WTC11 (cell line): ENCODE data around the gene PRKCE. TPM values are rescaled to one million over a fixed set of nuclear protein-coding genes. Genes with fewer than 3 reads are reported as not detected.

Experiments used
- ATAC-seq: fragments of 200-7000 bp; cut with Tn5 transposase; 2 replicates; pipeline ENCODE4 v1.10.0; 2021; ENCODE audit warnings: mild to moderate bottlenecking, moderate library complexity
- CTCF ChIA-PET: fragments of 300-600 bp; sonication (Branson Sonifier 250); formaldehyde crosslinking; loops from one replicate; lab custom pipeline; 2021; ENCODE audit warnings: antibody characterized with exemption; lab: Charles Lee
- POLR2A ChIA-PET: fragments of 350-600 bp; sonication (Branson Sonifier 250); formaldehyde crosslinking; loops from one replicate; lab custom pipeline; 2021; ENCODE audit warnings: antibody characterized with exemption; lab: Charles Lee
- DNase-seq: peaks from one replicate; pipeline ENCODE4 v3.0.0; 2021; ENCODE audit warnings: low spot score
- H3K27ac Mint-ChIP-seq: 2 replicates; pipeline ENCODE4 v1.8.0; 2021; ENCODE audit warnings: mixed read lengths
- H3K27me3 Mint-ChIP-seq: 2 replicates; pipeline ENCODE4 v1.8.0; 2021; ENCODE audit warnings: low read depth, mild to moderate bottlenecking, moderate library complexity, mixed read lengths
- H3K36me3 Mint-ChIP-seq: 2 replicates; pipeline ENCODE4 v1.8.0; 2021; ENCODE audit warnings: mixed read lengths
- H3K4me1 Mint-ChIP-seq: 2 replicates; pipeline ENCODE4 v1.8.0; 2022; ENCODE audit warnings: mixed read lengths
- H3K4me3 Mint-ChIP-seq: 2 replicates; pipeline ENCODE4 v1.8.0; 2021; ENCODE audit warnings: mild to moderate bottlenecking, moderate library complexity, mixed read lengths
- H3K9me3 Mint-ChIP-seq: 2 replicates; pipeline ENCODE4 v1.8.0; 2021; ENCODE audit warnings: mixed read lengths
- CREM ChIP-seq: sonication (generic); formaldehyde crosslinking; IDR thresholded peaks from 2 replicates; pipeline ENCODE4 v1.8.1; 2022; ENCODE audit warnings: mild to moderate bottlenecking, missing genetic modification reagents, moderate library complexity
- FOXP1 ChIP-seq: sonication (generic); formaldehyde crosslinking; IDR thresholded peaks from 2 replicates; pipeline ENCODE4 v1.8.0; 2022; ENCODE audit warnings: missing genetic modification reagents, mild to moderate bottlenecking, moderate library complexity, borderline replicate concordance
- JAZF1 ChIP-seq: fragments of 250-450 bp; sonication (Bioruptor Pico); IDR thresholded peaks from 2 replicates; pipeline ENCODE4 v1.9.0; 2021; ENCODE audit warnings: moderate library complexity, mild to moderate bottlenecking, inconsistent platforms
- MXD4 ChIP-seq: fragments of 250-450 bp; sonication (Bioruptor Pico); IDR thresholded peaks from 2 replicates; pipeline ENCODE4 v1.8.0; 2021; ENCODE audit warnings: mild to moderate bottlenecking, moderate library complexity, borderline replicate concordance
- NFATC4 ChIP-seq: fragments of 250-450 bp; sonication (Bioruptor Pico); IDR thresholded peaks from 2 replicates; pipeline ENCODE4 v1.9.0; 2021; ENCODE audit warnings: mild to moderate bottlenecking
- NFE2L1 ChIP-seq: sonication (generic); formaldehyde crosslinking; IDR thresholded peaks from 2 replicates; pipeline ENCODE4 v1.8.1; 2023; ENCODE audit warnings: missing genetic modification reagents
- PRRX2 ChIP-seq: fragments of 250-450 bp; sonication (Bioruptor Pico); IDR thresholded peaks from 2 replicates; pipeline ENCODE4 v1.8.0; 2021; ENCODE audit warnings: mild to moderate bottlenecking
- RELA ChIP-seq: sonication (generic); formaldehyde crosslinking; IDR thresholded peaks from 2 replicates; pipeline ENCODE4 v1.8.1; 2022; ENCODE audit warnings: missing genetic modification reagents, mild to moderate bottlenecking, borderline replicate concordance
- SMAD4 ChIP-seq: sonication (generic); formaldehyde crosslinking; IDR thresholded peaks from 2 replicates; pipeline ENCODE4 v1.8.0; 2022; ENCODE audit warnings: mild to moderate bottlenecking, missing genetic modification reagents
- SOX15 ChIP-seq: fragments of 250-450 bp; sonication (Bioruptor Pico); IDR thresholded peaks from 2 replicates; pipeline ENCODE4 v1.9.0; 2021; ENCODE audit warnings: mild to moderate bottlenecking
- ZNF263 ChIP-seq: sonication (generic); formaldehyde crosslinking; IDR thresholded peaks from 2 replicates; pipeline ENCODE4 v1.8.1; 2022; ENCODE audit warnings: low read depth, mild to moderate bottlenecking, moderate library complexity, missing genetic modification reagents
- total RNA-seq: library from RNA; stranded (reverse); gene quantifications from 3 replicates; pipeline ENCODE4 v1.2.3, GENCODE V29; 2021
- TF ChIP-seq, protein P1 (sequence below): fragments of 250-450 bp; sonication (Bioruptor Pico); conservative IDR thresholded peaks from 2 replicates; pipeline ENCODE4 v1.9.0; 2021; ENCODE audit warnings: mild to moderate bottlenecking
- TF ChIP-seq, protein P2 (sequence below): sonication (generic); formaldehyde crosslinking; conservative IDR thresholded peaks from 2 replicates; pipeline ENCODE4 v1.8.1; 2023; ENCODE audit warnings: mild to moderate bottlenecking, low read depth, missing genetic modification reagents, moderate library complexity
- TF ChIP-seq, protein P3 (sequence below): sonication (generic); formaldehyde crosslinking; IDR thresholded peaks from 2 replicates; pipeline ENCODE4 v1.8.1; 2023; ENCODE audit warnings: mild to moderate bottlenecking, missing genetic modification reagents
- TF ChIP-seq, protein P4 (sequence below): fragments of 250-450 bp; sonication (Bioruptor Pico); IDR thresholded peaks from 2 replicates; pipeline ENCODE4 v1.9.0; 2021; ENCODE audit warnings: moderate library complexity, mild to moderate bottlenecking, inconsistent platforms, borderline replicate concordance
- TF ChIP-seq, protein P5 (sequence below): fragments of 250-450 bp; sonication (Bioruptor Pico); IDR thresholded peaks from 2 replicates; pipeline ENCODE4 v2.1.2; 2022; ENCODE audit warnings: mild to moderate bottlenecking, moderate library complexity
- TF ChIP-seq, protein P6 (sequence below): sonication (generic); formaldehyde crosslinking; IDR thresholded peaks from 2 replicates; pipeline ENCODE4 v1.8.0; 2023; ENCODE audit warnings: missing genetic modification reagents, mild to moderate bottlenecking, borderline replicate concordance
- TF ChIP-seq, protein P7 (sequence below): sonication (generic); formaldehyde crosslinking; IDR thresholded peaks from 2 replicates; pipeline ENCODE4 v1.8.1; 2022; ENCODE audit warnings: low read depth, mild to moderate bottlenecking, moderate library complexity, missing genetic modification reagents, borderline replicate concordance
- TF ChIP-seq, protein P8 (sequence below): sonication (generic); formaldehyde crosslinking; IDR thresholded peaks from 2 replicates; pipeline ENCODE4 v1.8.0; 2023; ENCODE audit warnings: missing genetic modification reagents

PRKCE gene
- total RNA-seq, 1 experiment from 2014 or later: 5.8 TPM

DNA sequence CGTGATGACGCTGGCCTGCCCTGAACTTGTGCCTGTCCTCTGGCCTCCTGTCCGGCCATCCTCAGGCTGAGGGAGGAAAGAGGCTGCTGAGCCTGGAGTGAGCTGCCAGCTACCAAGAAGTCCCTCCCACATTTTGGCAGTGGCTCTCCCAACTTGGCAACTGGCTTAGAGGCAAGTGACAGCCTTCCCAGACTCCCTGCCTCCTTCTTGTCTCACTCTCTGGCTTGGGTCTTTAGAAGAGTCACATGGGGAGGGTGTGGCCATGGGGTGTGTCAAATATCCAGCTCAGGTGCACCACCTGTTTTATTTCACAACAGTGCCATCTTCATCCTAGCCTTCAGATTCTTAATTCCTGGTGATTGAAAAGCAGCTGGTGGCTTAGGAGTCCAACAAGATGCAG, 222.9 kb downstream of the PRKCE start (continued):
- no peak for TF ChIP-seq RELA
- TF ChIP-seq, protein P1, sequence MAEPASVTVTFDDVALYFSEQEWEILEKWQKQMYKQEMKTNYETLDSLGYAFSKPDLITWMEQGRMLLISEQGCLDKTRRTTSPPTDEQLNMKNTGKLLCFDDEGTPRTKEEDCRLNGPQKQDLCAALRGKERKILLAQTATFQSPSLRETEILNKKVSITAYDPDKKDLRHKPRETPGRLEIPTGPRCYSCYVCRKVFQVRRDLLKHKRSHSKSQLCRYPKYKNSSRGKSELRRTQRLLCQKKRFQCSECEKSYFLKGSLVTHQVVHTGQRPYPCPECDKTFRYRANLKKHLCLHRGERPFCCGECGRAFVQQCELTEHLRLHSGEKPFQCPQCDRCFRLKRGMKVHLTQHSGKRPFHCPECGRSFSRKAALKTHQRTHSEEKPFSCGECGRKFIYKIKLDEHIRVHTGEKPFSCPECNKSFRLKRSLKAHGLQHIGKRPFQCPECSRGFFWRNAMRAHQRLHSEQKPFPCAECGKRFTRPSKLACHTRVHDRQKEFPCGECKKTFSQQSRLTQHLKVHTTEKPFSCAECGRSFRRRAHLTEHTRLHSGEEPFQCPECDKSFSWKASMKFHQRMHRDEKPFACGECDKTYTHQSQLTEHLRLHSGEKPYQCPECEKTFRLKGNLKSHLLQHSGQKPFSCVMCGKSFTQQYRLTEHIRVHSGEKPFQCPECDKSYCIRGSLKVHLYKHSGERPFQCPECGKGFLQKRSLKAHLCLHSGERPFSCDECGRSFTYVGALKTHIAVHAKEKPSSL (CRISPR knock-in tag): no peak
- TF ChIP-seq NFATC4 (CRISPR knock-in tag): no peak
- TF ChIP-seq MXD4 (CRISPR knock-in tag): no peak
- TF ChIP-seq PRRX2 (CRISPR knock-in tag): no peak
- no peak for TF ChIP-seq NFE2L1 (CRISPR knock-in tag)
- TF ChIP-seq, protein P2, sequence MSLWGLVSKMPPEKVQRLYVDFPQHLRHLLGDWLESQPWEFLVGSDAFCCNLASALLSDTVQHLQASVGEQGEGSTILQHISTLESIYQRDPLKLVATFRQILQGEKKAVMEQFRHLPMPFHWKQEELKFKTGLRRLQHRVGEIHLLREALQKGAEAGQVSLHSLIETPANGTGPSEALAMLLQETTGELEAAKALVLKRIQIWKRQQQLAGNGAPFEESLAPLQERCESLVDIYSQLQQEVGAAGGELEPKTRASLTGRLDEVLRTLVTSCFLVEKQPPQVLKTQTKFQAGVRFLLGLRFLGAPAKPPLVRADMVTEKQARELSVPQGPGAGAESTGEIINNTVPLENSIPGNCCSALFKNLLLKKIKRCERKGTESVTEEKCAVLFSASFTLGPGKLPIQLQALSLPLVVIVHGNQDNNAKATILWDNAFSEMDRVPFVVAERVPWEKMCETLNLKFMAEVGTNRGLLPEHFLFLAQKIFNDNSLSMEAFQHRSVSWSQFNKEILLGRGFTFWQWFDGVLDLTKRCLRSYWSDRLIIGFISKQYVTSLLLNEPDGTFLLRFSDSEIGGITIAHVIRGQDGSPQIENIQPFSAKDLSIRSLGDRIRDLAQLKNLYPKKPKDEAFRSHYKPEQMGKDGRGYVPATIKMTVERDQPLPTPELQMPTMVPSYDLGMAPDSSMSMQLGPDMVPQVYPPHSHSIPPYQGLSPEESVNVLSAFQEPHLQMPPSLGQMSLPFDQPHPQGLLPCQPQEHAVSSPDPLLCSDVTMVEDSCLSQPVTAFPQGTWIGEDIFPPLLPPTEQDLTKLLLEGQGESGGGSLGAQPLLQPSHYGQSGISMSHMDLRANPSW (CRISPR knock-in tag): no peak
- TF ChIP-seq, protein P3, sequence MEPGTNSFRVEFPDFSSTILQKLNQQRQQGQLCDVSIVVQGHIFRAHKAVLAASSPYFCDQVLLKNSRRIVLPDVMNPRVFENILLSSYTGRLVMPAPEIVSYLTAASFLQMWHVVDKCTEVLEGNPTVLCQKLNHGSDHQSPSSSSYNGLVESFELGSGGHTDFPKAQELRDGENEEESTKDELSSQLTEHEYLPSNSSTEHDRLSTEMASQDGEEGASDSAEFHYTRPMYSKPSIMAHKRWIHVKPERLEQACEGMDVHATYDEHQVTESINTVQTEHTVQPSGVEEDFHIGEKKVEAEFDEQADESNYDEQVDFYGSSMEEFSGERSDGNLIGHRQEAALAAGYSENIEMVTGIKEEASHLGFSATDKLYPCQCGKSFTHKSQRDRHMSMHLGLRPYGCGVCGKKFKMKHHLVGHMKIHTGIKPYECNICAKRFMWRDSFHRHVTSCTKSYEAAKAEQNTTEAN (CRISPR knock-in tag): no peak

DNA sequence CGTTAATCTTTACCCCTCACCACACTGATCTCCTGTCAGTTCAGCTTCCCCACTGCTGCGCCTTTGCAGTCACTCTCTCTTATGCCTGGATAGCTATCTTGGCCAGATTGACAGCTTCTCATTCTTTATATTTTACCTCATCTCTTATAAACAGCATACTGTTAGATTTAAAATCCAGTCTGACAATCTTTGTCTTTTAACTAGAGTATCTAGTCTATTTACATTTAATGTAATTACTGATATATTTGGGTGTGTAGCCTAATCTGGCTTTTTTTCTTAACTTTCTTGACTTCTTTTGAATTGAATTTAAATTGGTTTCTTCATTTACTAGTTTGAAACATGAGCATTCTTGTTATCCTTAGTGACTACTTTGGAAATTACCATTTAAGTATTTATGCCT, 225.1 kb downstream of the PRKCE start:
- Mint-ChIP-seq H3K36me3 (peaks cover 22% of the 10 kb centered on the region), H3K27me3 (no peaks in the 10 kb centered on the region; the same call in 1 of the 2 replicates), H3K9me3 (peaks cover 36% of the 10 kb centered on the region), H3K4me1 (no peaks in the 10 kb centered on the region), H3K27ac (no peak overlapping the region), H3K4me3 (no peak overlapping the region)
- DNase-seq (no peak), ATAC-seq (no peak)
- ChIA-PET CTCF (no interaction called here), POLR2A (no interaction called here)
- TF ChIP-seq SMAD4 (CRISPR knock-in tag) (no peak), ZNF263 (CRISPR knock-in tag) (no peak), SOX15 (CRISPR knock-in tag) (no peak), FOXP1 (CRISPR knock-in tag) (no peak), CREM (CRISPR knock-in tag) (no peak), JAZF1 (CRISPR knock-in tag) (no peak)
- TF ChIP-seq, protein P4, sequence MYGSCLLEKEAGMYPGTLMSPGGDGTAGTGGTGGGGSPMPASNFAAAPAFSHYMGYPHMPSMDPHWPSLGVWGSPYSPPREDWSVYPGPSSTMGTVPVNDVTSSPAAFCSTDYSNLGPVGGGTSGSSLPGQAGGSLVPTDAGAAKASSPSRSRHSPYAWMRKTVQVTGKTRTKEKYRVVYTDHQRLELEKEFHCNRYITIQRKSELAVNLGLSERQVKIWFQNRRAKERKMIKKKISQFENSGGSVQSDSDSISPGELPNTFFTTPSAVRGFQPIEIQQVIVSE: no peak
- TF ChIP-seq, protein P5, sequence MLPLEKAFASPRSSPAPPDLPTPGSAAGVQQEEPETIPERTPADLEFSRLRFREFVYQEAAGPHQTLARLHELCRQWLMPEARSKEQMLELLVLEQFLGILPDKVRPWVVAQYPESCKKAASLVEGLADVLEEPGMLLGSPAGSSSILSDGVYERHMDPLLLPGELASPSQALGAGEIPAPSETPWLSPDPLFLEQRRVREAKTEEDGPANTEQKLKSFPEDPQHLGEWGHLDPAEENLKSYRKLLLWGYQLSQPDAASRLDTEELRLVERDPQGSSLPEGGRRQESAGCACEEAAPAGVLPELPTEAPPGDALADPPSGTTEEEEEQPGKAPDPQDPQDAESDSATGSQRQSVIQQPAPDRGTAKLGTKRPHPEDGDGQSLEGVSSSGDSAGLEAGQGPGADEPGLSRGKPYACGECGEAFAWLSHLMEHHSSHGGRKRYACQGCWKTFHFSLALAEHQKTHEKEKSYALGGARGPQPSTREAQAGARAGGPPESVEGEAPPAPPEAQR (CRISPR knock-in tag): no peak
- TF ChIP-seq, protein P6, sequence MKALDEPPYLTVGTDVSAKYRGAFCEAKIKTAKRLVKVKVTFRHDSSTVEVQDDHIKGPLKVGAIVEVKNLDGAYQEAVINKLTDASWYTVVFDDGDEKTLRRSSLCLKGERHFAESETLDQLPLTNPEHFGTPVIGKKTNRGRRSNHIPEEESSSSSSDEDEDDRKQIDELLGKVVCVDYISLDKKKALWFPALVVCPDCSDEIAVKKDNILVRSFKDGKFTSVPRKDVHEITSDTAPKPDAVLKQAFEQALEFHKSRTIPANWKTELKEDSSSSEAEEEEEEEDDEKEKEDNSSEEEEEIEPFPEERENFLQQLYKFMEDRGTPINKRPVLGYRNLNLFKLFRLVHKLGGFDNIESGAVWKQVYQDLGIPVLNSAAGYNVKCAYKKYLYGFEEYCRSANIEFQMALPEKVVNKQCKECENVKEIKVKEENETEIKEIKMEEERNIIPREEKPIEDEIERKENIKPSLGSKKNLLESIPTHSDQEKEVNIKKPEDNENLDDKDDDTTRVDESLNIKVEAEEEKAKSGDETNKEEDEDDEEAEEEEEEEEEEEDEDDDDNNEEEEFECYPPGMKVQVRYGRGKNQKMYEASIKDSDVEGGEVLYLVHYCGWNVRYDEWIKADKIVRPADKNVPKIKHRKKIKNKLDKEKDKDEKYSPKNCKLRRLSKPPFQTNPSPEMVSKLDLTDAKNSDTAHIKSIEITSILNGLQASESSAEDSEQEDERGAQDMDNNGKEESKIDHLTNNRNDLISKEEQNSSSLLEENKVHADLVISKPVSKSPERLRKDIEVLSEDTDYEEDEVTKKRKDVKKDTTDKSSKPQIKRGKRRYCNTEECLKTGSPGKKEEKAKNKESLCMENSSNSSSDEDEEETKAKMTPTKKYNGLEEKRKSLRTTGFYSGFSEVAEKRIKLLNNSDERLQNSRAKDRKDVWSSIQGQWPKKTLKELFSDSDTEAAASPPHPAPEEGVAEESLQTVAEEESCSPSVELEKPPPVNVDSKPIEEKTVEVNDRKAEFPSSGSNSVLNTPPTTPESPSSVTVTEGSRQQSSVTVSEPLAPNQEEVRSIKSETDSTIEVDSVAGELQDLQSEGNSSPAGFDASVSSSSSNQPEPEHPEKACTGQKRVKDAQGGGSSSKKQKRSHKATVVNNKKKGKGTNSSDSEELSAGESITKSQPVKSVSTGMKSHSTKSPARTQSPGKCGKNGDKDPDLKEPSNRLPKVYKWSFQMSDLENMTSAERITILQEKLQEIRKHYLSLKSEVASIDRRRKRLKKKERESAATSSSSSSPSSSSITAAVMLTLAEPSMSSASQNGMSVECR (CRISPR knock-in tag): no peak
- TF ChIP-seq, protein P2 (CRISPR knock-in tag): no peak
- TF ChIP-seq, protein P7, sequence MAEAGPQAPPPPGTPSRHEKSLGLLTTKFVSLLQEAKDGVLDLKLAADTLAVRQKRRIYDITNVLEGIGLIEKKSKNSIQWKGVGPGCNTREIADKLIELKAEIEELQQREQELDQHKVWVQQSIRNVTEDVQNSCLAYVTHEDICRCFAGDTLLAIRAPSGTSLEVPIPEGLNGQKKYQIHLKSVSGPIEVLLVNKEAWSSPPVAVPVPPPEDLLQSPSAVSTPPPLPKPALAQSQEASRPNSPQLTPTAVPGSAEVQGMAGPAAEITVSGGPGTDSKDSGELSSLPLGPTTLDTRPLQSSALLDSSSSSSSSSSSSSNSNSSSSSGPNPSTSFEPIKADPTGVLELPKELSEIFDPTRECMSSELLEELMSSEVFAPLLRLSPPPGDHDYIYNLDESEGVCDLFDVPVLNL (CRISPR knock-in tag): no peak
- TF ChIP-seq, protein P8, sequence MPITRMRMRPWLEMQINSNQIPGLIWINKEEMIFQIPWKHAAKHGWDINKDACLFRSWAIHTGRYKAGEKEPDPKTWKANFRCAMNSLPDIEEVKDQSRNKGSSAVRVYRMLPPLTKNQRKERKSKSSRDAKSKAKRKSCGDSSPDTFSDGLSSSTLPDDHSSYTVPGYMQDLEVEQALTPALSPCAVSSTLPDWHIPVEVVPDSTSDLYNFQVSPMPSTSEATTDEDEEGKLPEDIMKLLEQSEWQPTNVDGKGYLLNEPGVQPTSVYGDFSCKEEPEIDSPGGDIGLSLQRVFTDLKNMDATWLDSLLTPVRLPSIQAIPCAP (CRISPR knock-in tag): no peak
